SH-SY5Y (cell line): ENCODE data around the gene TET2.

Experiments
- GATA2 ChIP-seq: IDR thresholded peaks from 2 replicates; pipeline ENCODE4 v1.6.1; 2011; ENCODE audit warnings: mild to moderate bottlenecking, low read depth, low read length
- GATA3 ChIP-seq: IDR thresholded peaks from 2 replicates; pipeline ENCODE4 v1.6.1; 2011; ENCODE audit warnings: low read depth, mild to moderate bottlenecking, low read length, moderate library complexity

DNA sequence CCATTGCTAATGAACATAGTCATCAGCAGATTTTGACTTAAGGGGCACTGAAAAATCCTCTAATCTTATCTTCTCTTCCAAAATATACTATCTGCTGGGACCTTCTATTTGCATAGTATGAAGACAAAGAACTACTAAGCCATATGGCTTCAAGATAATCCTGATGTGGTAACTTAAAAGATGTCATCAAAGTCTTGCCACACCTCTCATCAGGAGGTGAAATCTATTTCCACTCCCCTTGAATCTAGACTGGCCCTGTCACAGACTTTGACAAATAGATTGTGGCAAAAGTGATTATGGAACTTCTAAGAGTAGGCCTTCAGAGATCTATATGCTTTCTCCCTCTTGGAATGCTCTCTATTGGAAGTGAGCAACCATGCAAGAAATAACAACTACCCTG, 27.3 kb upstream of the TET2 start:
- TF ChIP-seq GATA2 (no peak), GATA3 (no peak)
